HPDE6-E6E7 (cell line): Measurements from ENCODE around the gene ZNF385A.

Source experiments
- DNase-seq: peaks from one replicate; pipeline ENCODE4 v3.0.0; 2011; ENCODE audit warnings: missing footprints; ENCODE audit errors: extremely low spot score

ZNF385A gene

DNA sequence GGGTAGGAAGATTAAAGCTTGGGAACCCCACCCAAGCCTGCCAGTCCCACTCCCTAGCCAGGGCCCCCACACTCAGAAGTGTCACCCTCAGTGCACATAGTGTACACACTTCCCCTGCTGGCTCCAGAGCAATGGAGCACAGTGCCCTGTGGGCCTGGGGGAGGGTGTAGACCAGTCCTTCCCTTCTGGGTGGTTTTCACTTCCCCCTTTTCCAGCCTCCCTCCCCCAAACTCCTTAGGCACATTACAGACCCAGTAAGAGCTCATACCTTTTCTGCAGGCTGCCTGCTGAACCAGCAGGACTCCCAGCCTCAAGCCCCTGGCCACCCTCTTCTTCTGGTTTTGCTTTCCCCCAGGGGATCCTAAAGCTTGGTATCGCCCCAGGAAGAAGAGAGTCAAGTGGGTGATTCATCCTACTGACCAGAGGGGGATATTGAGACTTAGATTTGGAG, at the start of gene ZNF385A:
Gene ZNF385A, minus strand, starts transcription at position 143 of the 451 bp plus-strand sequence. CDS start 219 bp downstream, outside the sequence.
- DNase-seq, result no peak

DNA sequence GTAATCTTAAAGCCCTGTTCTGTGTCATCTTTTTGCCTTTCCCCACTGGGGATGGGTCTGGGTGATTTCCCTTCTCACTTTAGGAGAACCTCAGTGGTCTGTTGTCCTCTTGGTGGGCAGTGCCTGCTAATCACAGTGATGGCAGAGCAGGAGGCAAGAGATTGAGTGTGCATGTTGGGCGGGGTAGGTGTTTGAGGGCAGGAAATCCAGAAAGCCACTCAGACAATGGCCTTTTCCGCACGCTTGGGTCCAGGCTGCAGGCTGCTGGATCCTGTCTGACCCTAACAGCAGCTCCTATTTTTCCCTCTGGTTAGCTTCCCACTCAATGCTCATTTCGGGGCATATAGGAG, 48.3 kb upstream of the ZNF385A start:
- DNase-seq, result no peak

- peak; percentile 59 for DNase-seq
These were observed 47.6 kb upstream of the ZNF385A start for GRCh38 chr12:54431911-54432814.

GRCh38 chr12:54430471-54431069, 46.0 kb upstream of the ZNF385A start:
- DNase-seq, result no peak

GRCh38 chr12:54429014-54429471, 44.5 kb upstream of the ZNF385A start:
- no peak for DNase-seq

DNA sequence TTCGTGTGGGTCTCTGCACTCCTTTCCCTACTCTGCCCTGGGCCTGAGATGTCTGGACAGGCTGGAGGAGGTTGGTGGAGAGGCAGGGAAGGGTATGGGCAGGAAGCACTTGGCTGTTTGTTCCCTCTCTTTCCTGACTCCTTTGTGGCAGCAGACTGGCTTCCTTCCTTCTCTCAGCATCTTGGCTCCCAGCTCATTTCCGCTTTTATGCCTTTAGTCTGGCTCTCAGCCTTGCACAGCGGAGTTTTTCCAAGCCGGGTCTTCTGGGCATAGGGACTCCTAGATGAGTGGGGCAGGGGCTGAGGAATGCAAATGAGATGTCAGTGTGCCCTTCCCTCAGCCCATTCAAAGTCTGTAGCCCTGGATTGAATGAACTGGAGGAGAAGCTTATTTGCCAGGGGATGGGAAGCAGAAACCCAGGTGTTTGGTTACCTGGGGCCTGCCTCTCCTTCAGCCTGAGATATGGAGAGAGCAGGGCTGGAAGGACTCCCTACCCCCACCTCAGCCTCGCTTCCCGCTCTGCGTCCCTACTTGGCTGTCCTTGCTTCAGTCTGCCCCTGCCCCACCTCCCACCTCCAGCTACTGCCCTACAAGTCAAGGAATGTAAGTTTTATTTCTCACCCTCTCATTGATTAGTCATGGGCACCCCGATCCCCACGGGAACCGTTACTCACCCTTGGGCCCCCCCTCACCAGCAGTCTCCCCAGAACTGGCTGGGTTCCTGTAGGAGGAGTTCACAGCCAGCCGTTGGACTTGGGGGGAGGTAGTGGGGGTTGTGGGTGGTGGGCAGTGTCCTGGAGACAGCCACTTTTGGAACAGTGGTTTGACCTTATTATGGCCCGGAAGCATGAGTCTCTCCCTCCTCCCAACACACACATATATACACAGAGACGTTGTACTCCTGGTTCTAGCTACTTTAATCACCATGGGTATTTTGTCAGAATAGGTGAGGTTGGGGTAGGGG, 43.8 kb upstream of the ZNF385A start:
- DNase-seq, result peak; percentile 58

DNA sequence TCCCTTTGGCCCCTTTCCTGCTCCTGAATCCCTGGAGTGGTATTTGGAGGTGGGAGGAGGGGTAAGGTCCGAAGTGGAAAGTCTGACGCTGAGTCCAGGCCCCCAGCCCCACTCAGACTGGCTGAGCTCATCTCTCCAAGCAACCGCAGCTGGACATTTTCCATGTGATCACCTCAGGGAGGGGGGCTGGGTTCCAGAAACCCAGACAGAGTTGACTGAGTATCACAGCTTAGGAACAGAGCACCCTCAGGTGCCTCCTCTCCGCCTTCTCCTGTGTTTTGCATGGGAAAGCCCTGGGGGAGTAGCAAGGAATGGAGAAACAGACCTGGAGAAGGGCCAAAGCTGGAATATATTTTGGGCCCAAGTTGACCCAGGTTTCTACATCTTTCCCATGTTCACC, 42.6 kb upstream of the ZNF385A start:
- no peak for DNase-seq

- DNase-seq, result no peak
These were observed 42.2 kb upstream of the ZNF385A start for GRCh38 chr12:54426690-54427089.

DNA sequence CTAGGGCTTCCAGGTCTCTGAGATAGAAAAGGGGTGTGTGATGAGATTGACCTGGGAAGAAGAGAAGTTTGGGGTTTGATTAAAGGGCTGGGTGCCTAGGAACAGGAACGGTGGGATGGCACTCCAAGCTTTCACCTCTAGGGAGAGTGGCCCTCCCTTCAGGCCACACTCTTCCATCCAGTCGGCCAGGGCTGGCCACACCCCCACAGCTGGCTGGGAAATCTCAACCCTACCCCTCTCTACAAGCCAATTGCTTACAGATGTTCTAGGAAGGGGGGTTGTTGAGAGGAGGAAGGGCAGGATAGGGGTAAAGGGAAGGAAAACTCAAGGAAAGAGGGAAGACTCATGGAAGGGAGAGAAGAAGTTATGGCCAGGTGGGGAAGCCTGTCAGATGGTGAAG, 41.2 kb upstream of the ZNF385A start:
- no peak for DNase-seq

GRCh38 chr12:54424224-54424623, 39.7 kb upstream of the ZNF385A start:
- no peak for DNase-seq

DNA sequence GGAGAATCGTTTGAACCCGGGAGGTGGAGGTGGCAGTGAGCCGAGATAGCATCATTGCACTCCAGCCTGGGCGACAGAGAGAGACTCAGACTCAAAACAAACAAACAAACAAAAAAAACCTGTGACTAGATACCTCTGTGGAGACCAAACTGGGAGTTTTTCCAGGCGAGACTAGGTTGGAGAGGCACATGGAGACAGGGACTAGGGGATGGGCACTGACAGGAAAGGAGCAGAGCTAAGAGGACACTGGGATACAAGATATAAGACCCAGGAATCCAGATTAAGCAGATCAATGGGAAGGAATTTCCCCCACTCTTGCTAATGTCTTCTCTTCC, 39.2 kb upstream of the ZNF385A start:
- no peak for DNase-seq

DNA sequence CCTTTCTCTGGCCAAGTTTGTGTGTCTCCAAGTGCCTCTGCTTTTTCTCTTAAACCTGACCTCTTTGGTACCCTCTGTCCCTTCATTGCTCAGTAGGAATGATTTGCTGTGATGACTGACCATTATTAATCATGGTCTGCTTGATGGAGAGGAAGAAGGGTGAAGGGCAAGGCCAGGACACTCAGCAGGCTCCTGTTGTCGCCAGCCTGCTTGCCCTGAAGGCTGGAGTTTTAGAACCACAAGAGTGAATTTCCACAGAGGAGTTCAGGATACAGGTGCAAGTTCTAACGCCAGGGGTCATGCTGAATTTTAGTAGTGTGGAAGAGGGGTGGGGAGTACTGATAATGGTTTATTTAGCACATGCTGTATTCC, 37.3 kb upstream of the ZNF385A start:
- DNase-seq, result no peak

DNA sequence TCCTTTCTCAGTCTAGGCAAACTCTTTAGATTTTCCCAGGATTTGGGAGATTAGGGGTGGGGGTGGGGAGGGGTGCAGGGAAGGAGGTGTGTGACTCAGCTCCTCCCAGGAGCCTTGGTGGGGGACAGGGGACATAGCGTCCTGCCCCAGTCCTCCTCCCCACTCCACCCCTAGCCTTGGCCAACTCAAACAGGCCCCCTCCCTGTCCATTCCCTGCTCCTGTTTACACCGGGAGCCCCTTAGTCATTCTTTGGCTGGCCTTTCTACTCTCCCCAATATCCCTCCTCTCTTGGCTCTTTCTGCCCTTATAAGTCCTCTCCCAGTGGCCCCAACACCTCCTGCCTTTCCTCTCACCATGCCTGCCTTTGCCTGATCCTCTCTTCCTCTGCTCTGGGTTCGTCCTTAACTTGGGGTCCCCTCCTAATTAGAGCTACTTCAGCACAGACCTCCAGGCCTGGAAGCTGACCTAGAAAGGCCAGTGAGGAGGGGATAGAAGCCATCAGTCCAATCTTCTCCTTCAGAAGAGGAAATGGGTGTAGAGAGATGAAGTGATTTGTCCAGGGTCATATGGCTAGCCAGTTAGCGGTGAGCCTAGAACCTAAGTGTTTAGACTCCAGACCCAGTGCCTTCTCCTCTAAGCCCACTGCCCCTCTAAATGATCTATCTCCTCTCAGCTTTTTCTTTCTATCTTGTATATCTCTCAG, 36.8 kb upstream of the ZNF385A start:
- no peak for DNase-seq

GRCh38 chr12:54420766-54421144, 36.2 kb upstream of the ZNF385A start:
- DNase-seq, result no peak

- peak; percentile 67 for DNase-seq
These were observed 34.8 kb upstream of the ZNF385A start, which contains the start of gene ITGA5 for GRCh38 chr12:54419088-54419887. Gene ITGA5, minus strand, starts transcription at chr12:54419266. Its CDS starts 68 bp downstream, at chr12:54419198.

DNA sequence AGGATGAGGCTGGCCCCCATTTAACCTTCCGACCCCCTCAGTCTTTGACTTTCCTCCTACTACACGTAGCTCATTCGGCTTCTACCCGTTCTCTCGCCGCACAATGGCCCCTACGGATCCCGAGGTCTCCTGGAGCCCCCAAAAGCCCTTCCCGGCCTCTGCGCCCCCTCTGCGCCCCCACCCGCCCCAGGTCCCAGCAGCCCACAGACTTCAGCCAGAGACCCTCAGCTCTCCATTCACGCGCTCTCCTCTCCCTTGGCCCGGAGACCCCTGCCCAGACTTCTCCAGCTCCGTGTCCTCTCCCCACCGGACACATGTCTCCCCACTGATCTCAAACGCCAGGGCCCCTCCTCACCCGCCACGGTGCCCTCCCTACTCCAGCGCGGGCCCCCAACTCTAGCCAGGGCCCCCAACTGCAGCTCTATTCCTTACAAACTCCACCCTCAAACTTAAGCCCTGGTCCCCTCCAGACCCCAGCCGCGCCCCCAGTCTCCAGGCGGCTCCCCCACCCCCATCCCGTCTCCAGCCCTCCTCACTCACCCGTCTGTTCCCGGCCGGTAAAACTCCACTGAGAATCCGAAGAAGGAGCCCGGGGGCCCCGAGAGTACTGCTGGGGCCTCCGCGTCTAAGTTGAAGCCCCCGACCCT, 34.0 kb upstream of the ZNF385A start:
- no peak for DNase-seq

DNA sequence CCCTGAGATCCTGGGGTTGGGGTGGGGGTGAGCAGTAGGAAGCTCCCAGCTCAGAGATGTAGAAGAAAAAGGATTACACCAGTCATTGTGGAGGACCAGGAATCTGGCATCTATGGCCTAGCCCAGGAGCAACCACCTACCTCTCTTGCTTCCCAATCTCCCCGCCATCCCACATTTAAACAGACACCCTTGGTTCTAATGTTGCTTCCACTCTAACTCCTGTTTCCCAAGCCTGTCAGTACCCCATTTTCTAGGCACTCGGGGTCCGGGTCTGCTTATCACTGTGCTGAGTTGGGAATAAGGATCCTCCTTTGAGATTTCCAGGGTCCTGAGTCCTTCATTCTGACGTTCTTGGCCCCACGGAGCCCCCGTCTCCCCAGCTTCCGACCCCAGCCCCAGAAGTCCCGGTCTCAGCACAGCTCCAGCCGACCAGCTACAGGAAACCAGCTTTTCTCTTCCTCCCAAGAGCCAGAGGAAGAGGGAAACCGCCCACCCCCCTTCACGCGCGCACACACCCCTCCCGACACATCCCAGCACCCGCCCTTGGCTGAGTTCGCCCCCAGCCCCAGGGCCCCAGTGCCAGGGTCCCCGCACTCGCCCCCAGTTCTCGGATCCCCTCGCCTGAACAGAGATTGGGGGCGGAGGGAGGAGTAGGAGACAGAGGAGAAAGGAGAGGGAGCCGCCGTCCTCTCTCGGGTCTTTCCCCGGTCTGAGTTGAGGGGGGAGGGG, 33.3 kb upstream of the ZNF385A start:
- DNase-seq, result no peak

DNA sequence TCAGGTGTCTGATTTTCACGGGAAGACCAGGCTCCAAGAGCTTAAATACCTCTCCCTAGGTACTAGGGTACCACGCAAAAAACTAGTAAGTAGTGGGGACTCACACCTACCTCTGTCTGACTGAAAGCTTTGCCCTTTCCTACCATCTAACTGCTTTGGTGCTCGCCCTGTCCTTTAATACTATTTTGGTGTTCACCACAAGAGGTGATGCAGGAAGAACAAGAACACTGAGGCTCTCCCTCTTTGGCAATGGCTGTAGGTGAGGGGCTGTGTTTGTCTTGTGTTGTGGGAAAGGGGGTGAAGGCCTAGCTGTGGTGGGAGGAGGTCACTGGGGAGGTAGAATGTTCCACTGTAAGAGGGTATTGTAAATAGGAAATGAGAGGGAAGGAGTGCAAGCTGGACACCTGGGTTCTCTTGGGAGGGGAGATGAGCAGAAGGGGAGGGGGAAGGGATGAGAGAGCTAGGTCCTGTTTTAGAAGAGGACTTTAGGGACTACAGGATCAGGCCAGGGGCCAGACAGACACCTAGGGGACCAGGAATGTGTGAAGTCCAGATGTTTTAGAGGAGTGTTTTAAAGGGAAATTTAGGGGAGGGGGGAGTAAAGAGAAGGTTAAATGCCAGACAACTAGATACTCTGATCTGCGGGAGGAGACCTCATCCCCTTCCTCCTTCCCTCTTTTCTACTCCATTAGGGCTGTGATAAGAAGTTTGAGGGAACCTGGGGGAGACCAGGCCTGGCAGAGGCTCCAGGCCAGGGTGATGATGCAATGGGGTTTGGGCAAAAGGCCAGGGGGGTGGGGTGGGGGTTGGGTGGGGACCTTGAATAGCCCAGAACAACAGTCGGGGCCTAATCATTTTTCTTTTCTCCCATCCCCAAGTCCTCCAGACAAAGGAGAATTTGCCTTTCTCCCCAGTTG, 32.4 kb upstream of the ZNF385A start:
- DNase-seq, result no peak
